Measurements from ENCODE around the gene CUX1.

CUX1 gene

DNA sequence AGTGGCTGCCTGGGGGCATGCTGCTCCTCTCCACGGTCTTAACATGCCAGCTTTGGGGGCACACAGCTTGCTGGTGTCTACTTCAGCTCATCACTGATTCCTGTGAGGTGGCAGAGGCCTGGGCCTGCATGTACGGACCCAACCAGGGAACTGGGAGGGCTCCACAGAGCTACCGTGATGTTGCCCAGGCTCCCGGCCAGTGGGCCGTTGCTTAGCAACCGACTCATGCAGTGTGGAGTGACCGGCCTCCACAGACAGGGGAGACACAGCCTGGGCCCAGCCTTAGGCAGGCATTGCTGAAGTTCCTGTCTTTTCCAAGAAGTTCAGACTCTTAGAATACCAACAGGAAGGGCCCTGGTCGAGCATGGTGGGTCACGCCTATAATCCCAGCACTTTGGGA, 443.4 kb downstream of the CUX1 start:
- Histone ChIP-seq H3K4me1 (ENCODE audit: control insufficient read depth in 1 of 2, insufficient read depth in 2 of 2, low read length in 2 of 2) (no peaks in the 10 kb centered on the region), H3K9me3 (ENCODE audit: control insufficient read depth in 1 of 2, low read length in 2 of 2) (no peaks in the 10 kb centered on the region), H3K4me3 (ENCODE audit: low read depth in 1 of 2, low read length in 2 of 2) (no peak overlapping the region), H3K27ac (ENCODE audit: low read length) (no peak overlapping the region), H3K36me3 (ENCODE audit: control insufficient read depth in 1 of 2, insufficient read depth in 2 of 2, low read length in 2 of 2) (no peaks in the 10 kb centered on the region), H3K27me3 (ENCODE audit: low read depth, low read length) (no peaks in the 10 kb centered on the region)

DNA sequence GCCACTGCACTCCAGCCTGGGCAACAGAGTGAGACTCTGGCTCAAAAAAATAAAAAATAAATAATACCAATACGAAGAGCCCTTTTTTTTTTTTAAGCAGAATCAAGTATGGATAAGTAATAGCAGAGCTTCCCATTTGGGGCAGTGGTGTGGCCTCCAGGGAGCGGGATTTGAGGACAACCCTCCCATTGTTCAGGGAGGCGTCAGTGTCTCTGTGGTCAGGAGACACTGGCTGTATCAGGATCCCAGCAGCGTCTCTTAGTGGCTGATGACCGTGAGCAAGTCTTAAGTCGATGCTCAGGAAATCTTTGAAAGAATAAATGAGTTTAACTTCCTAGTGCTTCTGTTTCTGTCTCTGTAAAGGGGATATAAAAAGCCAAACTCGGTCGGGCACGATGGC, 444.0 kb downstream of the CUX1 start:
- Histone ChIP-seq H3K36me3 (ENCODE audit: control insufficient read depth in 1 of 2, insufficient read depth in 2 of 2, low read length in 2 of 2) (no peaks in the 10 kb centered on the region), H3K4me3 (ENCODE audit: low read depth in 1 of 2, low read length in 2 of 2) (no peak overlapping the region), H3K9me3 (ENCODE audit: control insufficient read depth in 1 of 2, low read length in 2 of 2) (no peaks in the 10 kb centered on the region), H3K27me3 (ENCODE audit: low read depth, low read length) (no peaks in the 10 kb centered on the region), H3K4me1 (ENCODE audit: control insufficient read depth in 1 of 2, insufficient read depth in 2 of 2, low read length in 2 of 2) (no peaks in the 10 kb centered on the region), H3K27ac (ENCODE audit: low read length) (no peak overlapping the region)

- Histone ChIP-seq H3K9me3 (ENCODE audit: control insufficient read depth in 1 of 2, low read length in 2 of 2) (no peaks in the 10 kb centered on the region), H3K27me3 (ENCODE audit: low read depth, low read length) (no peaks in the 10 kb centered on the region), H3K27ac (ENCODE audit: low read length) (no peak overlapping the region), H3K36me3 (ENCODE audit: control insufficient read depth in 1 of 2, insufficient read depth in 2 of 2, low read length in 2 of 2) (no peaks in the 10 kb centered on the region), H3K4me3 (ENCODE audit: low read depth in 1 of 2, low read length in 2 of 2) (no peak overlapping the region), H3K4me1 (ENCODE audit: control insufficient read depth in 1 of 2, insufficient read depth in 2 of 2, low read length in 2 of 2) (no peaks in the 10 kb centered on the region)
Observed at GRCh38 chr7:102262546-102262945, 445.1 kb downstream of the CUX1 start.

GRCh38 chr7:102264367-102264891, 447.0 kb downstream of the CUX1 start:
- Histone ChIP-seq H3K27me3 (ENCODE audit: low read depth, low read length) (no peaks in the 10 kb centered on the region), H3K27ac (ENCODE audit: low read length) (no peak overlapping the region), H3K36me3 (ENCODE audit: control insufficient read depth in 1 of 2, insufficient read depth in 2 of 2, low read length in 2 of 2) (no peaks in the 10 kb centered on the region), H3K4me1 (ENCODE audit: control insufficient read depth in 1 of 2, insufficient read depth in 2 of 2, low read length in 2 of 2) (no peaks in the 10 kb centered on the region), H3K4me3 (ENCODE audit: low read depth in 1 of 2, low read length in 2 of 2) (no peak overlapping the region), H3K9me3 (ENCODE audit: control insufficient read depth in 1 of 2, low read length in 2 of 2) (no peaks in the 10 kb centered on the region)

- no peak overlapping the region for H3K4me3 ChIP-seq (ENCODE audit: low read depth in 1 of 2, low read length in 2 of 2)
- H3K27ac ChIP-seq (ENCODE audit: low read length) = no peak overlapping the region
- H3K4me1 ChIP-seq (ENCODE audit: control insufficient read depth in 1 of 2, insufficient read depth in 2 of 2, low read length in 2 of 2) = no peaks in the 10 kb centered on the region
- H3K27me3 ChIP-seq (ENCODE audit: low read depth, low read length) = no peaks in the 10 kb centered on the region
- no peaks in the 10 kb centered on the region for H3K9me3 ChIP-seq (ENCODE audit: control insufficient read depth in 1 of 2, low read length in 2 of 2)
- no peaks in the 10 kb centered on the region for H3K36me3 ChIP-seq (ENCODE audit: control insufficient read depth in 1 of 2, insufficient read depth in 2 of 2, low read length in 2 of 2)
Observed at GRCh38 chr7:102266541-102266940, 449.1 kb downstream of the CUX1 start.

- peaks cover 0 to 4% of the 10 kb centered on the region in 2 donors for H3K4me1 ChIP-seq (ENCODE audit: control insufficient read depth in 1 of 2, insufficient read depth in 2 of 2, low read length in 2 of 2)
- no peaks in the 10 kb centered on the region for H3K9me3 ChIP-seq (ENCODE audit: control insufficient read depth in 1 of 2, low read length in 2 of 2)
- no peaks in the 10 kb centered on the region for H3K36me3 ChIP-seq (ENCODE audit: control insufficient read depth in 1 of 2, insufficient read depth in 2 of 2, low read length in 2 of 2)
- H3K27me3 ChIP-seq (ENCODE audit: low read depth, low read length) = no peaks in the 10 kb centered on the region
- H3K27ac ChIP-seq (ENCODE audit: low read length) = no peak overlapping the region
- H3K4me3 ChIP-seq (ENCODE audit: low read depth in 1 of 2, low read length in 2 of 2) = no peak overlapping the region
Observed at GRCh38 chr7:102268635-102269034, 451.2 kb downstream of the CUX1 start.

DNA sequence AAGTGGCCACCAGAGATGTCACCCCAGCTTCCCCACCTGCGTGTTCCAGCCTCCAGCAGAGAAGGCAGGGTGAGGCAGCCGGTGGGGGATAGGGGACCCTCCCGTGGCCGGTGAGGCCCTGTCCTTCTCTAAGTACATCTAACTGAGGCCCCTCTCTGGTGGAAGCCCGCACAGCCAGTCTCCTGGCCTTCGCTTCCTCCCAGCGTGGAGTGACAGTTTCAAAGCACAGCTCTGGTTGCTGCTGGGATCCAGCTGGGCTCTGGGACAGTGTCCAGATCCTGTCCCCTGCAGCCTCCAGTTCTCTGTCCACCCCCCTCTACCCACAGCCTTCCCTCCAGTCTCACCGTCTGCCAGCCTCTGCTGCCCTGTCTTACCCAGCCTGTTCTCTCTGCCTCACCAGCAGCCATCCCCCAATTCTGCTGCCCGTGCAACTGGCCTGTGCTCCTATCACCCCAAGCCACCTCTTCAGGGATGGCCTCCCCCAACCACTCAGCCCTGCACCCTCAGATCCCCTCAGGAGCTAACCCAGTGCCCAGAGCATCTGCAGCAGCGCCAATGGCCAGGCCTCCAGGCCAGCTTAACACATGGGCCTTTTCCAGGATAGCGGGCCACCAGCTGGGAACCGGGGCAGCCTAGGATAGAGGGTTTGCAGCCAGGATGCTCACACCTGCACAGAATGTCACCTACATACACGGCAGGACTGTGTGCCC, 452.9 kb downstream of the CUX1 start:
- H3K27me3 ChIP-seq (ENCODE audit: low read depth, low read length) = no peaks in the 10 kb centered on the region
- no peak overlapping the region for H3K4me3 ChIP-seq (ENCODE audit: low read depth in 1 of 2, low read length in 2 of 2)
- H3K27ac ChIP-seq (ENCODE audit: low read length) = no peak overlapping the region
- H3K9me3 ChIP-seq (ENCODE audit: control insufficient read depth in 1 of 2, low read length in 2 of 2) = no peaks in the 10 kb centered on the region
- H3K36me3 ChIP-seq (ENCODE audit: control insufficient read depth in 1 of 2, insufficient read depth in 2 of 2, low read length in 2 of 2) = no peaks in the 10 kb centered on the region
- H3K4me1 ChIP-seq (ENCODE audit: control insufficient read depth in 1 of 2, insufficient read depth in 2 of 2, low read length in 2 of 2) = peaks cover 0 to 4% of the 10 kb centered on the region in 2 donors

DNA sequence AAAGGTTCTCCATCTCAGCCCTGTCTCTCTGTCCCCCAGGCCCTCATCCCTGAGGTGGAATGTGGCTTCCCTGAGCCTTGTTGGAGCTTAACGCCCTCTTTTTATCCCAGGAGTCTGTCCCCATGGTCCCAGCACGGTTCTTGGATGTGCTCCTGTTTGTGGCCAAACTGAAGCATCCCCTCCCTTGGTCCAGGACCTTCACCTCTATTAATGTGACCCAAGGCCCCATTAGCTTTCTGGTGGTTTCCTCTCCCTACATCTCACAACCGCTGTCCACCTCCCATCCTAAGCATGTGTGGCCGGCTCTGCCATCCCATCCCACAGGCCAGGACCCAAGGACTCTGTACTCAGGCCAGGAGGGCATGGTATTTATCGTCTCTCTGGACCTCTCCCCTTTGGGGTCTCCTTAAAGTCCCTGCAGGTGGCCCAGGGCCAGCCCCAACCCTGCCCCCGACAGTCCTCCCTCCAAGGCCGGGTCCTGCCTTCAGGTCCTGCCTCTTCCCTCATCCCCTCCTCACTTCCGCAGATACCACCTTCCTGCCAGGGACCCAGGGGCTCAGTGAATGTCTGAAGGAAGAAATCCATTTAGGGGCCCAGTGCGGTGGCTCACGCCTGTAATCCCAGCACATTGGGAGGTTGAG, 453.9 kb downstream of the CUX1 start:
- Histone ChIP-seq H3K36me3 (ENCODE audit: control insufficient read depth in 1 of 2, insufficient read depth in 2 of 2, low read length in 2 of 2) (no peaks in the 10 kb centered on the region), H3K9me3 (ENCODE audit: control insufficient read depth in 1 of 2, low read length in 2 of 2) (no peaks in the 10 kb centered on the region), H3K4me1 (ENCODE audit: control insufficient read depth in 1 of 2, insufficient read depth in 2 of 2, low read length in 2 of 2) (peaks cover 0 to 4% of the 10 kb centered on the region in 2 donors), H3K4me3 (ENCODE audit: low read depth in 1 of 2, low read length in 2 of 2) (no peak overlapping the region), H3K27me3 (ENCODE audit: low read depth, low read length) (no peaks in the 10 kb centered on the region), H3K27ac (ENCODE audit: low read length) (no peak overlapping the region)

DNA sequence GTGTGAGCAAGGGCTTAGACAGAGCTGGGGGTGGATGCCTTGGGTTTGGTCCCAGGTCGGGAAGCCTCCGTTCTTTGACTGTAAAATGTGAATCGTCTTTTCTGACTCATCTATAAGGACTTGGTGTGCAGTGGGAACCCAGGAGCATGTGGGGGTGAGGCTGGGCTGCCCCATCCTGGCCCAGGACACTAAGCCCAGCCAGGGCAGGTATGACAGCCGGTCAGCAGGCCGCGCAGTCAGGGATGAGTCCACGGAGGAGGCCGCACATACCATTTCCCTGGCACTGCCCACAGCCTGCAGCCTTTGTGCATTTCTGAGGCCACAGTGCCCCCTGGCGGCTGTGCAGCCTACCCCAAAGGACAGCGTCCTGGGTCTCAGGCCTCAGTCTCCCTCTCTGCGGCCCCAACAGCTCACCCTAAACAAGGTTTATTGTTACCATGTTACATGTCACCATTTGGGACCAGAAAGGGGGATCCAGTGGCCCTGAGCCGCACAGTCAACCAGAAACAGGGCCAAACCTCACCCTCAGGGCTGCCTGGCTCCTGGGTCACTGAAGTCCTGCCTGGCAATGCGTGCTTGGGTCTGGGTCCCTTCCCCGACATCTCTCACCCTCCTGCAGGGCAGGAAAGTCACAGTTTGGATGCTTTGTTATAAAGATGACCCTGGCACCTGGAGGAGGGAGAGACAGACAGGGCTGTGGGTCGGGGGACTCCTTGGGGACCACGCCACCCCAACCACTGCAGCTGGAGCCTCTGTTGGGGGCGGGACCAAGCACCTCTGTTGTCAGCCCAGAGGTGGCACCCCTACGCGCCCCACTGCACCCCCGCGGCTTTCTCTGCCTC, 454.9 kb downstream of the CUX1 start:
- Histone ChIP-seq H3K4me3 (ENCODE audit: low read depth in 1 of 2, low read length in 2 of 2) (no peak overlapping the region), H3K4me1 (ENCODE audit: control insufficient read depth in 1 of 2, insufficient read depth in 2 of 2, low read length in 2 of 2) (peaks cover 0 to 4% of the 10 kb centered on the region in 2 donors), H3K27me3 (ENCODE audit: low read depth, low read length) (no peaks in the 10 kb centered on the region), H3K27ac (ENCODE audit: low read length) (no peak overlapping the region), H3K36me3 (ENCODE audit: control insufficient read depth in 1 of 2, insufficient read depth in 2 of 2, low read length in 2 of 2) (no peaks in the 10 kb centered on the region), H3K9me3 (ENCODE audit: control insufficient read depth in 1 of 2, low read length in 2 of 2) (no peaks in the 10 kb centered on the region)

DNA sequence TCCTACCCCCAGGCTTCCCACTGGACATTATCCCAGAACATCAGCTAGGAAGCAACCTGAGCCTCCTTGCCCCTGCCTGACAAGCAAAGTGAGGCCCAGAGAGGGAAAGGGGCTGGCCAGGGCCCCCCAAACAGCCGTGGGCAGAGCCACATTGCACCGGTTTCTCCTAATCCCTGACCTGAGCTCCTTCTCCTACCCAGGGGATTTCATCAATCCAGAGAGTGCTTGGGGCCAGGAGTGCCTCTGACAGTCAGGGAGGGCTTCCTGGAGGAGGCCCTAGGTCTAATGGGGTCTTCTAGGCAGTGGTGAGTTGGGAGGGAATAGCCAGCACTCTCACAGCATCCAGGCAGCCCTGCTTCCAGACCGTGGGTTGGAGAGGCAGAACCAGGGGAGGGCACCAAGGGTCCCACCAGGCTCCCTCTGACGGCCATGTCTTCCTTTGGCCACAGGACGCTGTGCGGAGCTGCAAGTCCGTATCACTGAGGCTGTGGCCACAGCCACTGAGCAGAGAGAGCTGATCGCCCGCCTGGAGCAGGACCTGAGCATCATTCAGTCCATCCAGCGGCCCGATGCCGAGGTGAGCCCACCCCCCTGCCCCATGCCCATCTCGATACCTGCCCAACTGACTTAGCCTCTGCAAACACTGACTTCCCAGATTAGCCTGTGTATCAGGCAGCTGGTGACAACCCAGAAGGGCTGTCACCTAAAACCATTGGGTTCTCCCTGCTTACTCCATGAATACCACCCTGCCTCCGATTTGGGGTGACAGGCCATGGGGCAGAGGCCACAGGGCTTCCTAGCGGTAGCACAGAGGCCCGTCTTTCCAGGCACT, 455.7 kb downstream of the CUX1 start:
- no peak overlapping the region for H3K27ac ChIP-seq (ENCODE audit: low read length)
- peaks cover 0 to 4% of the 10 kb centered on the region in 2 donors for H3K4me1 ChIP-seq (ENCODE audit: control insufficient read depth in 1 of 2, insufficient read depth in 2 of 2, low read length in 2 of 2)
- no peaks in the 10 kb centered on the region for H3K9me3 ChIP-seq (ENCODE audit: control insufficient read depth in 1 of 2, low read length in 2 of 2)
- H3K36me3 ChIP-seq (ENCODE audit: control insufficient read depth in 1 of 2, insufficient read depth in 2 of 2, low read length in 2 of 2) = no peaks in the 10 kb centered on the region
- H3K27me3 ChIP-seq (ENCODE audit: low read depth, low read length) = no peaks in the 10 kb centered on the region
- no peak overlapping the region for H3K4me3 ChIP-seq (ENCODE audit: low read depth in 1 of 2, low read length in 2 of 2)

Measured in muscle layer of duodenum (tissue), 2 donors.